ENCODE data around the gene CCNI. TPM values are rescaled to one million over a fixed set of nuclear protein-coding genes. Genes with fewer than 3 reads are reported as not detected.

The CCNI gene
- total RNA-seq, 4 donors from 2014 or later = 137 to 471 (median 239) TPM

DNA sequence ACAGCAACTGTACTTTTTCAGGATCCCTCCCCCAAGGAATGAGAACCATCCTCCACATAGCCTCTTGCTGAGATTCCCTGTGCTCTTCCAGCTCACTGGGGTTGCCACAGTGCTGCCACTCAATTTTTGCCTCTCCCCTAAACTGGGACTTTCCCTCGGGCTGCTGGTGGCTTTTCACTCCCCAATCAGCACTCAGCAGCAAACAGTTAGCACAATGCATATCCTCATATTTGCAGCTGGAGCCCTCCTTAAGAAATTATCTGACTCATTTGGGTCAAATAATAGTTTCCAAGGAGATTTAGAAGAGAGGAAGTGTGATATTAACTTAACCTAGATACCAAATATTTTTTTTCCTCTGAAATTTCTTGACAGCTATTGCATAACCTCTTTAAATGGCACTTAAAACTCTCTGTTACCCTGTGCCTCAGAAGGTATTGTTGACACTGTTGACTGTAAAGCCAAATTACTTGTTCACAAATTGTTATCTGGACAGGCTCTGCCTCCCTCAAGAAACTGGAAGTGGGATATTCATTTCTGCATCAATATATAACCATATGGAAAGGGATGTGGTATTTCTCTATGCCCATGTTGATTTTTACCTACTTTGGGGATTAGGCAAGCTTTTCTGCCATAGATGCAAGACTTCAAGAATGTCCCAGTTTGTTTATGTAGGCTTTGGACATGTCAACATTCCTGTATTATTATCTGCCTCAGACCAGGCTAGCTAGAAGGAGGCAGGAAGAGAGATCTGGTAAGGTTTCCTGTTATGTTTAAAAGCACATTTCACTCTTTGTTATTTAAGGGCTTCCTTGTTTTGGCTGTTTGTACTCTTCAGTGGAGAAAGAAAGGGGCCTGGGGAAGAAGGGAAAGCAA, 68.2 kb downstream of the CCNI start:
- Histone ChIP-seq H3K9me3 (no peaks in the 10 kb centered on the region), H3K4me1 (no peaks in the 10 kb centered on the region), H3K4me3 (no peak overlapping the region), H3K27ac (peak overlapping the region in 1 of 2 donors; percentile 11), H3K36me3 (no peaks in the 10 kb centered on the region), H3K27me3 (no peaks in the 10 kb centered on the region)
- no peak for DNase-seq
- intact Hi-C loops (cut with DNase I; ENCODE audit: low total_unique reads) = no loop called here
- TF ChIP-seq, protein P1, sequence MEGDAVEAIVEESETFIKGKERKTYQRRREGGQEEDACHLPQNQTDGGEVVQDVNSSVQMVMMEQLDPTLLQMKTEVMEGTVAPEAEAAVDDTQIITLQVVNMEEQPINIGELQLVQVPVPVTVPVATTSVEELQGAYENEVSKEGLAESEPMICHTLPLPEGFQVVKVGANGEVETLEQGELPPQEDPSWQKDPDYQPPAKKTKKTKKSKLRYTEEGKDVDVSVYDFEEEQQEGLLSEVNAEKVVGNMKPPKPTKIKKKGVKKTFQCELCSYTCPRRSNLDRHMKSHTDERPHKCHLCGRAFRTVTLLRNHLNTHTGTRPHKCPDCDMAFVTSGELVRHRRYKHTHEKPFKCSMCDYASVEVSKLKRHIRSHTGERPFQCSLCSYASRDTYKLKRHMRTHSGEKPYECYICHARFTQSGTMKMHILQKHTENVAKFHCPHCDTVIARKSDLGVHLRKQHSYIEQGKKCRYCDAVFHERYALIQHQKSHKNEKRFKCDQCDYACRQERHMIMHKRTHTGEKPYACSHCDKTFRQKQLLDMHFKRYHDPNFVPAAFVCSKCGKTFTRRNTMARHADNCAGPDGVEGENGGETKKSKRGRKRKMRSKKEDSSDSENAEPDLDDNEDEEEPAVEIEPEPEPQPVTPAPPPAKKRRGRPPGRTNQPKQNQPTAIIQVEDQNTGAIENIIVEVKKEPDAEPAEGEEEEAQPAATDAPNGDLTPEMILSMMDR (IDR thresholded peaks at IDR 0.05) = no peak
- no peak for TF ChIP-seq POLR2A (IDR thresholded peaks at IDR 0.05)

- Histone ChIP-seq H3K9me3 (no peaks in the 10 kb centered on the region), H3K4me3 (no peak overlapping the region), H3K27ac (no peak overlapping the region), H3K27me3 (no peaks in the 10 kb centered on the region), H3K36me3 (no peaks in the 10 kb centered on the region), H3K4me1 (no peaks in the 10 kb centered on the region)
- TF ChIP-seq, protein P1 (IDR thresholded peaks at IDR 0.05) = no peak
- no peak for TF ChIP-seq POLR2A (IDR thresholded peaks at IDR 0.05)
- DNase-seq = no peak
- intact Hi-C loops (cut with DNase I; ENCODE audit: low total_unique reads) = no loop called here
These were observed 68.9 kb downstream of the CCNI start for GRCh38 chr4:77006753-77007353.

- H3K36me3 ChIP-seq = no peaks in the 10 kb centered on the region
- TF ChIP-seq, protein P1 (IDR thresholded peaks at IDR 0.05) = no peak
- no peak for TF ChIP-seq POLR2A (IDR thresholded peaks at IDR 0.05)
- H3K27ac ChIP-seq = no peak overlapping the region
- H3K4me1 ChIP-seq = no peaks in the 10 kb centered on the region
- H3K9me3 ChIP-seq = no peaks in the 10 kb centered on the region
- H3K27me3 ChIP-seq = no peaks in the 10 kb centered on the region
- no peak for DNase-seq
- intact Hi-C loops (cut with DNase I; ENCODE audit: low total_unique reads) = no loop called here
- no peak overlapping the region for H3K4me3 ChIP-seq
These were observed 72.4 kb downstream of the CCNI start for GRCh38 chr4:77003400-77003799.

- TF ChIP-seq POLR2A (IDR thresholded peaks at IDR 0.05) = no peak
- TF ChIP-seq, protein P1 (IDR thresholded peaks at IDR 0.05) = no peak
- no peaks in the 10 kb centered on the region for H3K4me1 ChIP-seq
- no peak overlapping the region for H3K4me3 ChIP-seq
- no peaks in the 10 kb centered on the region for H3K27me3 ChIP-seq
- no peak overlapping the region for H3K27ac ChIP-seq
- H3K36me3 ChIP-seq = no peaks in the 10 kb centered on the region
- DNase-seq = no peak
- no peaks in the 10 kb centered on the region for H3K9me3 ChIP-seq
- intact Hi-C loops (cut with DNase I; ENCODE audit: low total_unique reads) = no loop called here
These were observed 73.3 kb downstream of the CCNI start for GRCh38 chr4:77002321-77003107.
